Skeletal muscle cell (primary cell): ENCODE results near the gene ARHGDIB.
A peak's percentile ranks its signal among the peaks of the same experiment; 100 is the strongest.

Source experiments
- DNase-seq: peaks from one replicate; pipeline ENCODE4 v3.0.0-alpha.2; 2010; ENCODE audit warnings: low read depth
- H3K4me3 ChIP-seq: 2 replicates; pipeline ENCODE4 v1.5.1; 2011; ENCODE audit warnings: low read depth, mild to moderate bottlenecking, control low read depth, low read length, moderate library complexity

Gene ARHGDIB

GRCh38 chr12:14905269-14906004 lies 56.0 kb downstream of the ARHGDIB start:
- DNase-seq: no peak
- no peak overlapping the region for H3K4me3 ChIP-seq

- DNase-seq: no peak
- no peak overlapping the region for H3K4me3 ChIP-seq
Observed at GRCh38 chr12:14904854-14905253, 56.5 kb downstream of the ARHGDIB start.

GRCh38 chr12:14903386-14904098 lies 57.9 kb downstream of the ARHGDIB start:
- no peak overlapping the region for H3K4me3 ChIP-seq
- no peak for DNase-seq

- DNase-seq: no peak
Observed at GRCh38 chr12:14902465-14902864, 58.9 kb downstream of the ARHGDIB start.

GRCh38 chr12:14901228-14901562 lies 60.2 kb downstream of the ARHGDIB start:
- no peak overlapping the region for H3K4me3 ChIP-seq
- no peak for DNase-seq

More at GRCh38 chr12:14902465-14902864, 58.9 kb downstream of the ARHGDIB start:
- H3K4me3 ChIP-seq: no peak overlapping the region

- DNase-seq: no peak
- H3K4me3 ChIP-seq: no peak overlapping the region
Observed at GRCh38 chr12:14900521-14901227, 60.7 kb downstream of the ARHGDIB start.

GRCh38 chr12:14896521-14897169 lies 64.8 kb downstream of the ARHGDIB start:
- H3K4me3 ChIP-seq: no peak overlapping the region

GRCh38 chr12:14893506-14894250 lies 67.7 kb downstream of the ARHGDIB start:
- H3K4me3 ChIP-seq: no peak overlapping the region
- DNase-seq: no peak

More at GRCh38 chr12:14896521-14897169, 64.8 kb downstream of the ARHGDIB start:
- peak; percentile 60 for DNase-seq

- no peak overlapping the region for H3K4me3 ChIP-seq
- no peak for DNase-seq
Observed at GRCh38 chr12:14892726-14893505, 68.5 kb downstream of the ARHGDIB start.
